ENCODE measurements around the gene MIB1.

MIB1 gene

DNA sequence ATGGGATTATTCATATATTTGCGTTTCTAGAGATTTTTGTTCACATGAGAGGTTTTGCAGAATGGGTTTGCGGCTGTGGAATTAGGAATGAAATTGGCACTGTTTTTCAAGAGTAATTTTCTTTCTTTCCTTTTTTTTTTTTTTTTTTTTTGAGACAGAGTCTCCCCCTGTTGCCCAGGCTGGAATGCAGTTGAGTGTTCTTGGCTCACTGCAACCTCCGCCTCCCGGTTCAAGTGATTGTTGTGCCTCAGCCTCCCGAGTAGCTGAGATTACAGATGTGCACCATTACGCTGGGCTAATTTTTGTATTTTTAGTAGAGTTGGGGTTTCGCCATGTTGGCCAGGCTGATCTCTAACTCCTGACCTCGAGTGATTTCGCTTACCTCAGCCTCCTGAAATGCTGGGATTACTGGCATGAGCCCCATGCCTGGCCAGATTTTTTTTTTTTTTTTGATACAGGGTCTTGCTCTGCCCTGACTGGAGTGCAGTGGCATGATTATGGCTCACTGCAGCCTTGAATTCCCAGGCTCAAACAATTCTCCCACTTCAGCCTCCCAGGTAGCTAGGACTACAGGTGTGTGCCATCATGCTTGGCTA lies 65.3 kb downstream of the MIB1 start:
- H2AFZ ChIP-seq (ENCODE audit: low read length), result no peak overlapping the region
- no peaks in the 10 kb centered on the region for H4K20me1 ChIP-seq (ENCODE audit: insufficient read depth, low read length)
- no peak overlapping the region for H3K4me3 ChIP-seq (ENCODE audit: low read depth, low read length, poor library complexity, severe bottlenecking)
- no peak overlapping the region for H3K4me2 ChIP-seq (ENCODE audit: low read length)
- H3F3A ChIP-seq (ENCODE audit: insufficient read depth, low read length), result no peaks in the 10 kb centered on the region
- H3K9me3 ChIP-seq (ENCODE audit: low read length), result 0 out of 2 replicates have a peak, but pooled peaks cover 2% of the 10 kb centered on the region
- no peak overlapping the region for H3K9ac ChIP-seq (ENCODE audit: low read length)
- no peaks in the 10 kb centered on the region for H3K9me2 ChIP-seq (ENCODE audit: low read depth, low read length)
- TF ChIP-seq EZH2 (IDR thresholded peaks at IDR 0.05; ENCODE audit: borderline replicate concordance, low read length), result no peak
- TF ChIP-seq, protein P1, sequence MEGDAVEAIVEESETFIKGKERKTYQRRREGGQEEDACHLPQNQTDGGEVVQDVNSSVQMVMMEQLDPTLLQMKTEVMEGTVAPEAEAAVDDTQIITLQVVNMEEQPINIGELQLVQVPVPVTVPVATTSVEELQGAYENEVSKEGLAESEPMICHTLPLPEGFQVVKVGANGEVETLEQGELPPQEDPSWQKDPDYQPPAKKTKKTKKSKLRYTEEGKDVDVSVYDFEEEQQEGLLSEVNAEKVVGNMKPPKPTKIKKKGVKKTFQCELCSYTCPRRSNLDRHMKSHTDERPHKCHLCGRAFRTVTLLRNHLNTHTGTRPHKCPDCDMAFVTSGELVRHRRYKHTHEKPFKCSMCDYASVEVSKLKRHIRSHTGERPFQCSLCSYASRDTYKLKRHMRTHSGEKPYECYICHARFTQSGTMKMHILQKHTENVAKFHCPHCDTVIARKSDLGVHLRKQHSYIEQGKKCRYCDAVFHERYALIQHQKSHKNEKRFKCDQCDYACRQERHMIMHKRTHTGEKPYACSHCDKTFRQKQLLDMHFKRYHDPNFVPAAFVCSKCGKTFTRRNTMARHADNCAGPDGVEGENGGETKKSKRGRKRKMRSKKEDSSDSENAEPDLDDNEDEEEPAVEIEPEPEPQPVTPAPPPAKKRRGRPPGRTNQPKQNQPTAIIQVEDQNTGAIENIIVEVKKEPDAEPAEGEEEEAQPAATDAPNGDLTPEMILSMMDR (IDR thresholded peaks at IDR 0.05; ENCODE audit: low read length), result no peak
- H3K36me3 ChIP-seq (ENCODE audit: insufficient read depth, low read length), result peaks cover 69% of the 10 kb centered on the region
- no peak overlapping the region for H3K27ac ChIP-seq (ENCODE audit: low read depth, low read length, poor library complexity, severe bottlenecking)
- H3K27me3 ChIP-seq (ENCODE audit: insufficient read depth, low read length), result no peaks in the 10 kb centered on the region
- H3K4me1 ChIP-seq (ENCODE audit: insufficient read depth, low read length, severe bottlenecking), result no peaks in the 10 kb centered on the region
- H3K79me2 ChIP-seq (ENCODE audit: insufficient read depth, low read length), result no peaks in the 10 kb centered on the region

DNA sequence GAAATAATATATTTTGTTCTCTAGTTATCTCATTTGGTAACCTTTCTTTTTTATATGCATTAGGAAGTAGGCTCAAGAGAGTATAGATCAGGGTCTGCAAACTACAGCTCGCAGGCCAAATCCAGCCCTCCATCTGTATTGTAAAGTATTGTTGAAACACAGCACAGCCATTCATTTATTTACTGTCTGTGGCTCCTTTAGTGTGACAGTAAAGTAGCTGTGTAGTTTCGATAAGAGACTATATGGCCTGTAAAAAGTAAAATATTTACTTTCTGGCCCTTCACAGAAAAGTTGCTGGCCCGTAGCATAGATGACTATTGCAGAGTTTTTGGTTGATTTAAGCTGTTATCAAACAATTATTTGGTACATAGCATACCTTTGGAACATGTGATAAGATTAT lies 67.6 kb downstream of the MIB1 start:
- no peak for TF ChIP-seq EZH2 (IDR thresholded peaks at IDR 0.05; ENCODE audit: borderline replicate concordance, low read length)
- TF ChIP-seq, protein P1 (IDR thresholded peaks at IDR 0.05; ENCODE audit: low read length), result no peak
- Histone ChIP-seq H2AFZ (ENCODE audit: low read length) (no peak overlapping the region), H3K27me3 (ENCODE audit: insufficient read depth, low read length) (no peaks in the 10 kb centered on the region), H3K27ac (ENCODE audit: low read depth, low read length, poor library complexity, severe bottlenecking) (no peak overlapping the region), H3K4me1 (ENCODE audit: insufficient read depth, low read length, severe bottlenecking) (no peaks in the 10 kb centered on the region), H3K9me2 (ENCODE audit: low read depth, low read length) (no peaks in the 10 kb centered on the region), H3K36me3 (ENCODE audit: insufficient read depth, low read length) (peaks cover 53% of the 10 kb centered on the region), H3K9me3 (ENCODE audit: low read length) (0 out of 2 replicates have a peak, but pooled peaks cover 2% of the 10 kb centered on the region), H3F3A (ENCODE audit: insufficient read depth, low read length) (no peaks in the 10 kb centered on the region), H3K4me2 (ENCODE audit: low read length) (no peak overlapping the region), H3K9ac (ENCODE audit: low read length) (no peak overlapping the region), H4K20me1 (ENCODE audit: insufficient read depth, low read length) (no peaks in the 10 kb centered on the region), H3K79me2 (ENCODE audit: insufficient read depth, low read length) (no peaks in the 10 kb centered on the region), H3K4me3 (ENCODE audit: low read depth, low read length, poor library complexity, severe bottlenecking) (no peak overlapping the region)

DNA sequence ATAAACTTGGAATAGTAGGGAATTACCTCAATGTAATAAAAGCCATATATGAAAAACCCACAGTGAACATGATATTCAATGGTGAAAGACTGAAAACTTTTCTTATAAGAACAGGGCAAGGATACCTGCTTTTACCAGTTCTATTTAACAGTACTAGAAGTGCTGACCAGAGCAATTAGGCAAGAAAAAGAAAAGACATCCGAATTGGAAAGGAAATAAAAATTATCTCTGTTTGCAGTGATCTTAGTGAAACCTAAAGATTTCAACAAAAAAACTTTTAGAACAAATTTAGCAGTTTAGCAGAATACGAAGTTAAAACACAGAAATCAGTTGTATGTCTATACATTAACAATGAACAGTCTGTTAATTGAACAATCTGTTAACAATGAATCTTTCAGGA lies 69.1 kb downstream of the MIB1 start:
- Histone ChIP-seq H3K9ac (ENCODE audit: low read length) (no peak overlapping the region), H3K27ac (ENCODE audit: low read depth, low read length, poor library complexity, severe bottlenecking) (no peak overlapping the region), H3K4me1 (ENCODE audit: insufficient read depth, low read length, severe bottlenecking) (no peaks in the 10 kb centered on the region), H3K4me2 (ENCODE audit: low read length) (no peak overlapping the region), H3K9me2 (ENCODE audit: low read depth, low read length) (no peaks in the 10 kb centered on the region), H3K36me3 (ENCODE audit: insufficient read depth, low read length) (peaks cover 53% of the 10 kb centered on the region), H4K20me1 (ENCODE audit: insufficient read depth, low read length) (no peaks in the 10 kb centered on the region), H3K4me3 (ENCODE audit: low read depth, low read length, poor library complexity, severe bottlenecking) (no peak overlapping the region), H2AFZ (ENCODE audit: low read length) (no peak overlapping the region), H3K79me2 (ENCODE audit: insufficient read depth, low read length) (no peaks in the 10 kb centered on the region), H3K9me3 (ENCODE audit: low read length) (0 out of 2 replicates have a peak, but pooled peaks cover 2% of the 10 kb centered on the region), H3K27me3 (ENCODE audit: insufficient read depth, low read length) (no peaks in the 10 kb centered on the region), H3F3A (ENCODE audit: insufficient read depth, low read length) (no peaks in the 10 kb centered on the region)
- TF ChIP-seq, protein P1 (IDR thresholded peaks at IDR 0.05; ENCODE audit: low read length), result no peak
- no peak for TF ChIP-seq EZH2 (IDR thresholded peaks at IDR 0.05; ENCODE audit: borderline replicate concordance, low read length)

Data from OCI-LY1 (cell line).